ENCODE measurements around the gene MYH3. TPM values are rescaled to one million over a fixed set of nuclear protein-coding genes. Genes with fewer than 3 reads are reported as not detected.

MYH3 gene
- total RNA-seq, 2 experiments from 2014 or later = 2.3 to 3.2 TPM

- no peaks in the 10 kb centered on the region for H3K36me3 Mint-ChIP-seq (ENCODE audit: low read depth)
- no peak for DNase-seq
- H3K27me3 Mint-ChIP-seq (ENCODE audit: low read depth) = peaks cover 7% of the 10 kb centered on the region
- H3K9me3 Mint-ChIP-seq (ENCODE audit: insufficient read depth) = no peaks in the 10 kb centered on the region
- H3K27ac Mint-ChIP-seq = no peak overlapping the region
- CTCF ChIA-PET = interaction anchor here (1.3 kb wide), 1 partner anchor 38 kb away, joined by 4 read pairs; no protein-coding TSS in a partner anchor
- H3K4me1 Mint-ChIP-seq (ENCODE audit: low read depth) = no peaks in the 10 kb centered on the region
- POLR2A ChIA-PET = interaction anchor here (0.6 kb wide), 1 partner anchor 1265 kb away, joined by 3 read pairs; no protein-coding TSS in a partner anchor
- no peak overlapping the region for H3K4me3 Mint-ChIP-seq
- no peak for ATAC-seq
These were observed 77.8 kb downstream of the MYH3 start for GRCh38 chr17:10579270-10579669.

Other genes starting within 250 kb of the MYH3 start
- not detected for gene MYH8, start 235.4 kb downstream of the MYH3 start, total RNA-seq
- gene MYH4, start 187.8 kb downstream of the MYH3 start, total RNA-seq = not detected
- gene MYH1, start 138.8 kb downstream of the MYH3 start, total RNA-seq = not detected
- gene MYH2, start 107.7 kb downstream of the MYH3 start, total RNA-seq = not detected
- 10 to 100 TPM; 25.8 to 28.0 TPM for gene SCO1, start 40.2 kb upstream of the MYH3 start, total RNA-seq
- gene ADPRM, start 40.3 kb upstream of the MYH3 start, total RNA-seq = 10 to 100 TPM; 10.3 to 10.4 TPM
- gene TMEM220, start 72.7 kb upstream of the MYH3 start, total RNA-seq = 1 to 10 TPM in 1 of 2 experiments, under 1 TPM in 1; 0.16 to 1.1 TPM
- not detected for gene TMEM238L, start 146.8 kb upstream of the MYH3 start, total RNA-seq
- gene PIRT, start 180.8 kb upstream of the MYH3 start, total RNA-seq = not detected